COLO668 (cell line): ENCODE measurements around the gene MYL6.
A peak's percentile ranks its signal among the peaks of the same experiment; 100 is the strongest.
"Not testable (repeated sequence)": the region's sequence is repeated elsewhere in the genome, so short reads cannot be mapped to it uniquely, and the experiment has no call there.

Experiments
- DNase-seq: peaks from one replicate; lab custom pipeline; 2025; ENCODE audit not compliant: unreplicated experiment; lab: John Stamatoyannopoulos, UW

Gene MYL6

DNA sequence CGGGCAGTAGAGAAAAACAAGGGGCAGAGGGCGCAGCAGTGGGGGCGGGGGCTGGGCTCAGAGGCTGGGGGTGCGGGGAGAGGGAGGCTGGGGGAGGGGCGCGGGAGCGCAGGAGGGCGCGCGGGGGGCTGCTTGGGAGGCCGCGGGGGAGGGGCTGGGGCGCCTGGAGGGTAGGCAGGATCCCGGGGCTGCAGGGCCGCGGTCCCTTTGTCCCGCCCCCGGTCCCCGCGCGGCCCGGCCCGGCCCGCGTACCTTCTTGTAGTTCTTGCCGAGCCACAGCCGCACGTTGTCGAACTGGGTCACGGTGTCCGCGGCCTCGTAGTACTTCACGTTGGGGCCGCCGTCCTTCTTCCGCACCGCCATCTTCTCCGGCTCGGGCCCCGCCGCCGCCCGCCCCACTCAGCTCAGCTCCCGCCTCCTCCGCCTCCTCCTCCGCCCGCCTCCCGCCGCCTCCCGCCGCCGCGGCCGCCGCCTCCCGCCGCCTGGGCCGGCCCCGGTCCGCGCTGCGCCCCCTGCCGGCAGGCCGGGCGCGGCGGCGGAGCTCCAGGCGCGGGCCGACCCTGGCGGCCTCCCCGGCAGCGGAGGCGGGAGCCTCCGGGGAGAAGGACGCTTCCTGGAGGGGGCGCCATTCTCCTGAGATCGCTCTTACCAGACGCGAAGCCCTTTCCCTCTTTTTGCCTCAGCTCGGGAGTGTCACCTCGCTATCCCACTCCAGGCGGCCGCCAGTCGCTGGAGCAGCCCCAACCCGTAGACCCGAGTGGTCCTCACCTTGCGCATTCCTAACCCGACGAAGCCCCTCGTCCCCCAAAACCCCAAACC, 31.1 kb downstream of the MYL6 start, which contains the start of gene SMARCC2:
SMARCC2 (minus strand) TSS at position 385 of the 819 bp plus-strand sequence; CDS start at position 363, 22 bp downstream.
- peak; percentile 88 for DNase-seq

- peak; percentile 80 for DNase-seq
Measured at GRCh38 chr12:56189918-56190694, 31.9 kb downstream of the MYL6 start.

DNA sequence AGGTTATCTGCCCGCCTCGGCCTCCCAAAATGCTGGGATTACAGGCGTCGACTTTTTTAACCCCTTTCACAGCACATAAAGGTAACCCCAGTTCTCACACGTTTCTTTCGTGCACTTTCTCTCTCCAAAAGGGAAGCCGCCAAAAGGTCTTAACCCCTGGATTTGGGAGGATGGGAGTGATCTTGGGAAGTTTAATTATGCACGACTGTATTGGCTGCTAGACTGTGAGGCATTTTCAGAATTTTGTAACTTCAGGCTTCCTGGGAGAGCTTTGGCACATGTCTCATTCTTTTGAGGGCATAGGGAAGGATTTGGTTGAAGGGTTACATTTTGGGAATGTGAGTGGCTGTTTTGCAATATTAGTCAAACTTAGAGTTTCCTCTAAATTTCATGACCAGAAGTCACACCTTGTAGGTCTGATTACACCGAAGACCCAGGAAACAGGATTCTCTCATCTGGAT, 32.6 kb downstream of the MYL6 start:
- no peak for DNase-seq

DNA sequence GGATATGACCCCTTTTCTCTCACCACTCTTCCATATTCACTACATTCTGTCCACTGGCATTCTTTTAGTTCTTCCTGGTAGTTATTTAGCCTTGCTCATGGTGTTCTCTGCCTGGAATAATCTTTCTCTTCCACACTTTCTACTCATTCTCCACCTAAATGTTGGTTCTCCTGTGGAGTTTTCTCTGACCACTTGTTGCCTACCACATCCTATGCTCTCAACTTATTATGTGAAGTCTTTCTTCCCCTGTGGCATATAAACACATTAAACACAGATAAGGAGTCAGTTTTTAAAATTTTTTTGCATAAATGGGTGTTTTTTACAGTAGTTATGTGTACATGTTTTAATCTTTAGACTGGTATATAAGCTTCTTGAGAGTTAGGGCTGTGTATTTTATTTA, 34.4 kb downstream of the MYL6 start:
- no peak for DNase-seq

DNA sequence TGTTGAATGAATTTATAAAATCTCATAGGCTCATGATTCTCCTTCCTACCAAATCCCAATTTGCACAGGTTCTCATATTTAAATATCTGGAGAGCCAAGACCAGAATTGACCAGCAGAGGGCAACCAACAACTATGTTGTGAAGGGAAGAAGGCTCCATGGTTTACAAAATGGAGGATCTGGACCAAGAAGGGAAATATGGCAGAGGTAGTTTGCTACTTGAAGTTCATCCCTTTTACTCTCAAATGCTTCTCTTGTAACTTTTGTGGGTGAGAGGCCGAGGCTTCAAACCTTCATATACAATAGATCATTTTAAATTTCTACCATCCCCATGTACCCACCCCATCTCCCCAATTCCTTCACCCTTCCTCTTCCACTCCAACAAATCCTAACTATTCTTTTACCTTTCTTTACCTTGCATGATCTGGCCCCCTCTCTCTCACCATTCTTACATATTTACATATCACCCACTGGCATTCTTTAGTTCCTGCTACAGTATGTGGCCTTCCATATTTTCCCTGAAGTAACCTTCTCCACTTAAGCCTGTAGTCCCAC, 34.9 kb downstream of the MYL6 start:
- peak; percentile 75 for DNase-seq

- DNase-seq, result not testable (repeated sequence)
Measured at GRCh38 chr12:56196818-56197550, 38.8 kb downstream of the MYL6 start.

DNA sequence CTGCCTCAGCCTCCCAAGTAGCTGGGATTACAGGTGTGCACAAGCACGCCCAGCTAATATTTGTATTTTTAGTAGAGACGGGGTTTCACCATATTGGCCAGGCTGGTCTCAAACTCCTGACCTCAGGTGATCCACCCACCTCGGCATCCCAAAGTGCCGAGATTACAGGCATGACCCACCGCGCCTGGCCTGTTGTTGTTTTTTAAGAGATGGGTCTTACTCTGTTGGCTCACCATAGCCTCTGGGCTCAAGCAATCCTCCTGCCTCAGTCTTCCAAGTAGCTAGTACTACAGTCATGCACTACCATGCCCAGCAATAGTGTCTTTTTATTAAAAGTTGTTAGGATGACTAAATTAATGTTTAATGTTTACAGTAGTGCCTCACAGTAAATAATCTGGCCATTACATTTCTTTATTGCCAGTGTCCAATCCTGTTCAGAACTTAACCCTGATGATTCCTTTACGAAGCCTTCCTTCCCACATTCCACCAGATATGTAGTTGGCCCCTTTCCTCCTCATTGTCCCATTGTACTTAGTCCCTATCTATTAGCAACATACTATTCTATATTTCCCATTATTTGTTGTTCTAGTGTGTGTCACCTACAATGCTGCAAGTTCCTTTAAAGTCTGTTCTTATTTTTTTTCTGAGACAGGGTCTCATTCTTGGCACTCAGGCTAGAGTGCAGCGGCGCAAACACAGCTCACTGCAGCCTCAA, 39.9 kb downstream of the MYL6 start:
- no peak for DNase-seq

DNA sequence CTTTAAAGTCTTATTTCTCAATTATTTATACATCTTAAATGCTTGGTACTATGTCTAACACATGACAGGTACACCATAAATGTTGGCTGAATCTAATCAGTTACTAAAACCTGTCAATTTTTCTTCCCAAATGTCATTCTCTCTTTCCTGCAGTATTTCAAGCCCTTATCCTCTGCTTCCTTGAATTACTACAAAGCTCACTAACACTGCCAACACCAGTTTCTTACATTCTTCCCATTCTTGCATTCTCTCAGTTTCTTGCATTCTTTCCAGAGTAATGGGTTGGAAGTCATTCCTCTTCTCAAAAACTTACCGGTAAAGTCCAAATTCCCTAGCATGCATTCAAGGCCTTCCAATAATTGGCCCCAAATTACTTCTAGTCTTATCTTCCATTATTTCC, 40.7 kb downstream of the MYL6 start:
- no peak for DNase-seq

- DNase-seq, result no peak
Measured at GRCh38 chr12:56202366-56202765, 44.2 kb downstream of the MYL6 start.

DNA sequence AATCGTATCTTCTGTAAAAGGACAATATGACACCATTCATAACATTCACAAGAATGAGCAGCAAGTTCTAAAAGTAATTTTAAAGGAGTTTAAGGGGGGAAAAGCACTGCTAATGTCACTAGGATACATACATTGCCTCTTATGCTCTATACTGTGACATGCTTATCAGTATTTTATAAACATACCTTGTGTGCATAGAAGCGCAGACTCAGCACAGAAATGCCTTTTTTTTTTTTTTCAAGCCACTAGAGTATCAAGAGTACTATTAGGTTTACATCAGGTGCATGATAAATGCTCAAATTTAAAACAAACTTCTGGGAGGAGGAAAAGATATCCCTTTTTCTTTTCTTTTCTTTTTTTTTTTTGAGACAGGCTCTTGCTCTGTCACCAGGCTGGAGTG, 44.7 kb downstream of the MYL6 start:
- DNase-seq, result no peak

GRCh38 chr12:56204275-56204674, 46.1 kb downstream of the MYL6 start:
- DNase-seq, result no peak

- DNase-seq, result no peak
Measured at GRCh38 chr12:56205445-56205844, 47.3 kb downstream of the MYL6 start.

GRCh38 chr12:56206452-56207166, 48.5 kb downstream of the MYL6 start:
- DNase-seq, result peak; percentile 28

DNA sequence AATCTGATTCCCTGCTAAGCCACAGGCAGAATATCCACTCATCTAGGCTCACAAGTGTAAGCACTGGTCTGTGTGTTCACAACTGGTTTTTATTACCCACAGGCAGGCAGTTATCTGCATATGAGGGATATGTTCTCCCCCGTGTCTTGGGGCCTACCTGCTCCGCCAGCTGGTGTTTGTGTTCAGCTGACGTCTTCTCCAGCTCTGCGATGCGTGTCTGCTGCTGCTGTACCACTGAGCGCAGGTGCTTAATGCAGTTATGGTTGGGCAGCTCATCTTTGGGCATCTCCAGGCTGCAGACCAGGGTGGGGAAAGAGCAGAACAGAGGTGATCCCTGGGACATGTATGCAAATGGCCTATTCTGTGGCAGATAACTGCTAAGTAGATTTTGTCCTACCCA, 49.8 kb downstream of the MYL6 start:
- no peak for DNase-seq
